ENCODE results near the gene MXD3.
"Not testable (repeated sequence)": the region's sequence is repeated elsewhere in the genome, so short reads cannot be mapped to it uniquely, and the experiment has no call there.

Gene MXD3

GRCh38 chr5:177319913-177320588 lies 8.4 kb upstream of the MXD3 start:
- DNase-seq = no peak

DNA sequence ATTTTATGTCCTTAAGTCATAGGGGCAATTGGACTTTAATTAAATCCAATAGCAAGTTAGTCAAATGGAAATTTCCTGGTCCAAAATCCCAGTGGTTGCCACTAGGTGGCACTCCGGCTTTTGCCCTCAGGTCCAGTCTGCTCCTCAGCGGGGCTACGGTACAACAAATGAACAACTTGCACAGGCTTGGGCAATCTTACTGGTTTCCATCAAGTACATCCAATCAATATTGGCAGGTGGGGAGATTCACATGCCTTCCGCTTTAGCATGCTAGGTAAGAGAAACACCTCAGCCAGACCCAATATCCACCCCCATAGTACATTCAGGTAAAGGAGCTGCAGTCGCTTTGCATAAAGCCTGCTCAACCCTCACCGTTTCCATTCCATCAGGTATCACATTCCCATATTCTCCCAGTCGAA lies 6.3 kb upstream of the MXD3 start:
- peak in 5 of 14 donors; percentile 16 to 51 (median 37) for DNase-seq

DNA sequence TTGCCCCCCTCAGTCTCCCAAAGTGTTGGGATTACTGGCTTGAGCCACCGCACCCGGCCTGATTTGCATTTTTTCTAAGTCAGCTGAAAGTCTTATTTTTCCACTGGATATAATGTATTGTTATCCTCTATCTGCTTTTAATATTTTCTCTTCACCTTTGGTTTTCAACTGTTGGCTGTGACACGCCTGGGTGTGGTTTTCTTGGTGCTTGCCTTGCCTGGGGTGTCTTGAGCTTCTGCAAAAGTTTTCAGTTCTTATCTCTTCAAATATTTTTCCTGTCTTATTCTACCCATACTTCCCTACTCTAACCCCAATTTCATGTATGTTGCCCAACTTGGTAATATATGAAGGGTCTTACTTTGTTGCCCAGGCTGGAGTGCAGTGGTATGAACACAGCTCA lies 4.3 kb upstream of the MXD3 start:
- DNase-seq = no peak

DNA sequence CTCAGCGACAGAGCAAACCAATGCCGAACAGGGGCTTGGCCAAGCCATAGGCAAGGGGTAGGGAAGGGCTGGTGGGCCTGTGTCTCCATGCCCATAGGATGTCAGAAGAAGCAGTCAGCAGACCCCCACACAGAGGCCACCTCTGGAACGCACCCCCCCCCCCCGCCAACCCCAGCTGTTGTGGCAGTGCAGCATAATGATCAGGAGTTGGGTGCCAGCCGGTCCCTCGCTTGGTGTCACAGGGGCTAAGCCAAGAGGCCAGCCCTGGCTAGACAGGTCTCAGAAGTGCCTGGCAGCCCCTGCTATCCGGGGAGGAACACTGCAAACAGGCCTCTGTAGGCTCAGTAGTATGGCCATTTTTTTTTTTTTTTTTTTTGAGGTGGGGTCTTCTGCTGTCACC lies 3.7 kb upstream of the MXD3 start:
- DNase-seq = no peak

DNA sequence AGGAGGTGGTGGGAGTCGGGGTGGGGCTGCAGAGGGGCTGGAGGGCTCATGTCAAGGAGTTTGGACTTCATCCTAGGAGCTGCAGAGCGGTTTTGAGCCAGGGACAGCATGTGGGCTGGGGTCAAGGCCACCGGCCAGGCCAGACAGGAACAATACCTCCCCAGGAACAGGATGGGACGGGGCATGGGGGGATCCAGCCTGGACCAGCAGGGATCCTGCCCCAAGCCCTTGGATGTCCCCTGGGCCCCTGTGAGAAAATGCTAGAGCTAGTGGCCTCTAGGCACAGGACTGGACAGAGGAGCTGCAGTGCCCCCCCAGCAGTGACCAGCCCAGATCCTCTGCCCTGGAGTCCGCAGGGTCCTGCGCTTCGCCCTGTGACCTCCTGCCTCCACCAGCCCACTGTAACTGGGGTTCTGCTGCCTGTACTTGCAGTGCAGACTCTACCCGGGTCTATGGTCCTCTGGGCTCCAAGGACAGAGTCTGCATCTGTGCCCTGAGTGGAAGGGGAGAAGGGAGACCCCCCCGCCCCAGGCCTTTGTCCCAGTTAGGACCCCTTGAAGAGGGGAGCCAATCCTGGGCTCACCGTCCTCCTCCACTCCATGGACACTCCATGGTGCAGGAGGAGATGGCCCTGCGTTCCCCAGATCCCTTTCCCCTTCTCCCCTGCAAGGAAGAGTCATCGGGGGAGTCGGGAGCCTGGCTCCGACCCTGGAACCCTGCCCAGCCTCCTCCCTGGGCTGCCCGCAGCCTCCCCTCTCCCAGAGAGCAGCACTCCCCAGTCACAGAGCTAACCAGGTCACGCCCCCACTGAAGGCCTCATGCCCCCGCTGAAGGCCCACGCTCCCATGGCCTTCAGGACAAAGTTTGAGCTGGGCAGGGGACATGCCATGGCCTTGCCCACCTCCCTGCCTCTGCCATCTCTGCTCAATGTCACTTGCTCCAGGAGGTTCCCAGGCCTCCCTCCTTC lies 3.0 kb upstream of the MXD3 start:
- DNase-seq = no peak

GRCh38 chr5:177313561-177314259 lies 2.0 kb upstream of the MXD3 start:
- no peak for DNase-seq

DNA sequence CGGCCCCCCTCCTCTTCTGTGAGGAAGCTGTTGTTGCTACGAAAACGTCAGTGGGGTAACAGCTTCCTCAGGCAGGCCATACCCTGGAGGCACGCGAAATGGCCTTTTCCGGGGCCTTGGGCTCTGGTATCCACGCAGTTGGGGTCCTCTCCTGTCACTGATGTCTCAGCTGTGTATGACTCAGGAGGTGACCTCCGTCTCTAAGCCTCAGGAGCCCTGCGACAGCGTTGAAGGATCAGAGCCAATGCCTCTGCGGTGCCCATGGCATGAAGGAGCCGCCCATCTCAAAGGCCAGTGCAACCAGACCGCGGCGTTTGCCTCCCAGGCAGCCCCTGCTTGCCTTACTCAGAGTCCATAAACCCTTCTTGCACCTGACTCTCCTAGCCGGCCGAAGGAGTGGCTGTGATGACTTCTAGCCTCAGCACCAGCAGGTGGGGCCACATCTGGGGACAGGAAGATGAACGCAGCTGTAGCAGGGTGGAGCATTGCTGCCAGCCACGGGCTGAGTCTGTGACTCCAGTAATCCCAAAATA lies 1.0 kb upstream of the MXD3 start:
- DNase-seq = no peak

GRCh38 chr5:177311392-177311722 lies 341 bp downstream of the MXD3 start:
- no peak for DNase-seq

GRCh38 chr5:177310757-177311391 lies 824 bp downstream of the MXD3 start:
- DNase-seq = no peak

GRCh38 chr5:177310332-177310731 lies 1.4 kb downstream of the MXD3 start:
- DNase-seq = no peak

GRCh38 chr5:177309351-177310191 lies 2.1 kb downstream of the MXD3 start:
- peak in 2 of 14 donors; percentile 19 to 36 for DNase-seq

DNA sequence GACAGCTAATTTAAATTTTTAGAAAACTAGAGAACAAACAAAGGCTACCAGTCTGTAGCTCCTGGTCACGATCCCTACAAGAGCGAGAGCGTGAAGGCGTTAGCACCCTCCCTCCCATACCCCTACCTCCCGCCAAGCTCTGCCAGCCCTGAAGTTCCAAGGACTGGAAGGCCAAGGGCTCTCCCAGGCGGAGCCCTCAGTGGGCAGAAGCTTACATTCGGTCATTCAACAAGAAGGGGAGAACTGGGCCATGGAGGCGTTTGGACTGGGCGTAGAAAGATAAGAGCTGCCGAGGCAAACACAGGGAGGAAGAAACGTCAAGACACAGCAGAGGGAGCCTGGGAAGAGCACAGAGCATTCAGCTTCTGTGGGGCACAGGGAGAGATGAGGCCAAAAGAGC lies 3.0 kb downstream of the MXD3 start:
- no peak for DNase-seq

DNA sequence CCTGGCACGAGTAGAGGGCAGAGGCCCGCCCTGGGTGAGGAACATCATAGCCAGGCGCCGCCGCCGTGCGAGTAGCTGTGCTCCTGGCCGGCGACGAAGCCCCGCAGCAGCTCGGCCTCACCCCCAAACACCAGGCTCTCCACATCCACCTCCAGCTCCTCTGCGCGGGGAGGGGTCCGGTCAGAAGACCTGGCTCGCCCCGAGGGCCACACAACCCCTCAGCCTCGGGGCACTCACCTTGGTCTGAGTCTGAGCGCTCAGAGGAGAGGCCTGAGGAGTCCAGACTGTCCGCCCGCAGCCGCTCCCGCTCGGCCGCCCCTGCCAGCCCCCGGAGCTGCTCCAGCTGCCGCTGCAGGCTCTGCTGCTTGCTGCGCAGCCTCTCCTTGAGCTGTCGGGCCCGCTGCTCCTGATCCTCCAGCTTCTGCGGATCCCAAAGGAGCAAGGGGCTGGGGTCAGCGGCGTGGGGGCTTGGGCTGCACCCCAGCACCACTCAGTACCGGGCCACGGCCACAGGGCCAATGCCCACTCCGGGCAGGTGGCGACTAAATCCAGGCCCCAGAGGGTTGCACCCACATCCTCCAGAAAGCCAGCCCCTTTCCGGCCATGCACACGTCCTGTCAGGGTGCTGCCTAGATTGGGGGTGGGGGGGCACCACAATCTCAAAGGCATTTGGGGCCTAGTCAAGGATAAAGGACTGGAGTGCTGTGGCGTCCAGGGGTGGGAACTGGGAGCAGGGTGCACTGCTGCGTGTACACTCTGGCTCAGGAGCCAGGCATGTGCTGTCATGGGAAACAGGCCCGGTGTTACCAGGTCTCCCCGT lies 3.9 kb downstream of the MXD3 start:
- DNase-seq = no peak

DNA sequence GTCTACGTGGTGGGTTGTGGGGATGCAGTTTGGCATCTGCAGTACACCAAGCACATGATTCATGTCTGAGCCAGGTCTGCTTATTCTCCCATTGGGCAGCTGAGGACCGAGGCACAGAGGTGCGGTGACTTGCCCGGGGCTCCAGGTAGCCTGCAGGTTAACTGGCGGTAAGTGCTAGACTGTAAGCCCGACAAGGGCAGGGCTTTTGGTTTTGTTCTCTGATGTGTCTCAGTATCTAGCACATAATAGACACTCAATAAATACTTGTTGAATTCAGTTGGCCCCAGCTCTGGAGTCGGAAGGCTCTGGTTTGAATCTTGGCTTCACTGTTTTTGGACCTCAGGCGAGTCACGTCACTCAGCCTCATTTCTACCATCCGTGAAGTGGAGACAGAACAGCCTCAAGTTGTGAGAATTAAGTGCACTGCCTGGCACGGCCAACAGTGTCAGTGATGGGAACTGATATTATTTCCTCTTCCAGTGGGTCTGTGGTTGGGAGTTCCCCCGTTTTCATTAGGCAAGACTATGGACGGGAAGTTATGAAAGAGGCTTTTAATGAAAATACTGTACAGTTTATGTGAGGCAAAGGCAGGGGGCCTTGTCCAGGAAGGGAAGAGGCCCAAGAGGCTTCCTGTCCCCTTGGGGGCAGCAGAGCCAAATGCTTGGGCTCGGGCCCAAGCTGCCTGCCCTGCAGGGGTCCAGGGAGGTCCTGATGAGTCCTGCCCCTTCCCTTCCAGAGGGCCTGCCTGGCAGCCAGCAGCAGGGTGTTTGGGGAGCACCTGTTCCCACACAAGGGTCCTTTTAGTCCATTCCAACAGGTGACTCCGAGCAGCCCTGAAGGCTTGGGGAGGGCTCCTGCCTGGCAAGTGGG lies 4.8 kb downstream of the MXD3 start:
- DNase-seq = peak in 1 of 14 donors; percentile 30

DNA sequence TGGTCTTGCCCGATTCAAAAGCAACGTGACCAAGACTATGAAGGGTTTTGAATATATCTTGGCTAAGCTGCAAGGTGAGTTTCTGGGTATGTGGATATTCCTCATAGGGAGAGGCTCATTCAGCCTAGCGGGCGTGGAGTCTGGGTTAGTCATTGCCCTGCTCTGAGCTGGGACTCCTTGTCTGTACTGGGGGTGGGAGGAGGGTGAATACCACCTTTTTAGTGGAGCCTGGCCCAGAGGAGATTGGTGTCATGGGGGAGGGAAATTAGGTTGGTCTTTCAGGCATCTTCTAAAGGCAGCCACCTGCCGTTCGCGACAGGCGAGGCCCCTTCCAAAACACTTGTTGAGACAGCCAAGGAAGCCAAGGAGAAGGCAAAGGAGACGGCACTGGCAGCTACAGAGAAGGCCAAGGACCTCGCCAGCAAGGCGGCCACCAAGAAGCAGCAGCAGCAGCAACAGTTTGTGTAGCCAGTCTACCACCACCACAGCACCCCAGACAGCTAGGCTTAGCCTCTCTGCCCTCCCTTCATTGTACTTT lies 5.5 kb downstream of the MXD3 start:
- DNase-seq = not testable (repeated sequence)

- no peak for DNase-seq
Observed at GRCh38 chr5:177304392-177305119, 7.1 kb downstream of the MXD3 start.

GRCh38 chr5:177303925-177304391 lies 7.7 kb downstream of the MXD3 start:
- DNase-seq = no peak

All from C1 segment of cervical spinal cord (tissue), 14 donors.